GM18526 (cell line): Measurements from ENCODE around the gene CMSS1.

Source experiments
- POLR2A ChIP-seq: IDR thresholded peaks from 3 replicates; pipeline ENCODE4 v1.6.1; 2011; ENCODE audit not compliant: insufficient read length; ENCODE audit errors: extremely low read depth

Gene CMSS1

DNA sequence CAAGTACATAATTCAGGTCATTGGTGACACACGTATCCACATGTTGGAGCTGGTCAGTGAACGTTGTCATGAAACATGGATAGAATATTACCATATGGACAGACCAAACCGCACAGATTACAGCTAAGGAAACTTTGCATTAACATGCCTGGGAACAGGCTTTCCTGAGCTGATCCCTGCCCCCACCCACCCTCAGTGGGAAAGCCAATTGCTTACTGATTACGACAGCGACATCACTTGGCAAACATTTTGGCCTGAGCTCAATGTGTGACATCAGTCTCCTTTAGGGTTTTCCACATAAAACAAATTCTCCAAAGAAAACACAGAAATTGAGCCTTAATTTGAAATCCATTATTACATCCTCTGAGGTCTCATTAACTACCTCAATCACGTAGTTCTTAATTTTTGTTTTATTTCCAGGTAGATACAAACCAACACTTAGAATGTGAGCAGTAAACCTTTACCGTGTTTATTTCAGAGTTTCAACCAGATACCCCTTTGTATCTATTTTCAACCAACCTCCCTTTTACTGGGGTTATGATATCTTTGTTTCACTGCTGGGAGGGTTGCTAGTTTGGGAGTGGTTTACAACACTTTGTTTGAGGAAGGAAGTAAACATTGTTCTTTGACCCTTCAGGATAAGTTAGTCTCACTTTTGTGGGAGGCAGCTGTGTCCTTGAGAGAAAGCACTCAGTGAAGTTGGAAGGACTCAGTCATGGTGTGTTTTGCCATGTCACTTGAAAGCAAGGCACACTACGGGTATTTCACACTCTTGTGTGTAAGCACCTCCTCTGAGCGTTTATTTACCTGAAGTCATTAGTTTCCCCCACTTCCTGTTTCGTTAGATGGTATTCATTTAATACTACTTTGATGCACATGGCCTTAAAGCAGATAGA lies 103.1 kb downstream of the CMSS1 start:
- no peak for TF ChIP-seq POLR2A

DNA sequence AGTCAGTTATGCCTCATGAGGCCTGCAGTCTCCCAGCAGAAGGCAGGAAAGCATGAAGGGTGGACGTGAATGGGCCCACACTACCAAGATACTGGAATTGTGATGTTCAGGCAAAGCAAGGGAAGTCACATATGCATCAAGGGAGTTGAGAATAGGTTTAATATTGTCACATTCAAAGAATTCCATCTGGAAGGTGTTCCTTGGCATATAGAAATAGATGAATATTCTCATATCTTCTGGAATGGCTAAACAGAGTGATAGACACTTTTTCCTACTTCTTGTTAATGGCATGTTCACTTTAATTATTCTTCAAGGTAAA lies 103.7 kb downstream of the CMSS1 start:
- no peak for TF ChIP-seq POLR2A

DNA sequence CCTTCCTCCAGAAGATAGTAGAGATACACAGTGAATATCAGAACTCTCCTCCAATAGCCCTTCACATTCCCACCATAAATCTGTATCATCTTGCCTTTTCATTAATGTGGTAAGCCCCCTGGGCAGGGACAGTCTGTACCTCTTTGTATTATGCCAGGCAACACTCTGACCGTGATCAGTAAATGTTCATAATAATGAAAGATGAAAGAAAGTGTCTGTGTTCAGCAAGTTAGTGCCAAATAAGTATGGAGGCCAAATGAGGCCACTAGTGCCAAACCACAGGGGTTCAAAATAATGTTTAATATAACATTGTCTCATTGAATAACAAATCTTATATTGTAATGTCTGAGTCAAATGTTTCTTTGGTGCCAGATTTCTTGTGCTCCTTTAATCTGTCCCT lies 104.3 kb downstream of the CMSS1 start:
- TF ChIP-seq POLR2A = no peak

DNA sequence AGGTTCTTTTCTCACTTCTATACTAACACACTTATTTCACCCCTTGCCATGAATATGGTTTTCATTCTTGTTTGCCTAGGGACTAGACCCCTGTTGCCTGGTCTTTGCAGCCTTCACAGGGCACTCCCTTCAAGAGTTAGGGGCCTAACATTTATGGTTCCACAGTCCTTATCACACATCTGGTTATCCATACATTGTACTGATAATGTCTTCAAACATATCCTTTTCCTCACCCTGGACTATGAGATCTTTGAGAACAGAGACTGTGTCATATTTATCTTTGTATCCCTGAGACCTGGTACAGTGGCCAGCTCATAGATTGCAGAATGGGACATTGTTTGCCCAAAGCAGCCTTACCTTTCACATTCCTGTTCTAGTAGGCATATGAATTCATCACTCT lies 106.2 kb downstream of the CMSS1 start:
- TF ChIP-seq POLR2A = no peak

DNA sequence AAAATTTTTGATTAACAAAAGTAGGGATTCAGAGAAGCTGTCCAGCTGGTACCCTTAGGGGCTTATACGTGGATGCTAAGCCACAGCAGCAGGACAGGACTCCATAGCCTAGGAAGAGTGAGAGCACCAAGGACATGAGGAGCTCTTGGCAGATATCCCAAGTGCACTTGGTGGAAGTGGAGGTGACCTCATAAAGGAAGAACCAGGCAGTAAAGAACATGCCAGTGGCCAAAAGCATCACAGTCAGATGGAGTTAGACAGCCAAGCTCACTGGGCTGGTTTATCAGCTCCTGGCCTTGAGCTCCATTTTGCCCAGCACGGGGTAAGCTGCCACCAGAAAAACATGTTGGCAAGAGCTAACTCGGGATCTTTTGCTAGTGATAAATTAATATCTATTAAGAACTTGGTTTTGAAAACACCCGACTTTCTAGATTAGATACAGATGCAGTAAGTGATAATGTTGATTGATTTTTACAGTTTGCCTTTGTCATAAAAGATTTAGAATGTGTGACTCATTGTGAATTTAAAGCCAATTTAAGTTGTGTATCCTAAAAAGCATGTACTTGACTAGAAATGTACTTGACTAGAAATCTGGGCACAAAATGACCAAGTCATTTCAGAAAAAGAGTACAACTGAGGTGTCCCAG lies 108.0 kb downstream of the CMSS1 start:
- TF ChIP-seq POLR2A = no peak

DNA sequence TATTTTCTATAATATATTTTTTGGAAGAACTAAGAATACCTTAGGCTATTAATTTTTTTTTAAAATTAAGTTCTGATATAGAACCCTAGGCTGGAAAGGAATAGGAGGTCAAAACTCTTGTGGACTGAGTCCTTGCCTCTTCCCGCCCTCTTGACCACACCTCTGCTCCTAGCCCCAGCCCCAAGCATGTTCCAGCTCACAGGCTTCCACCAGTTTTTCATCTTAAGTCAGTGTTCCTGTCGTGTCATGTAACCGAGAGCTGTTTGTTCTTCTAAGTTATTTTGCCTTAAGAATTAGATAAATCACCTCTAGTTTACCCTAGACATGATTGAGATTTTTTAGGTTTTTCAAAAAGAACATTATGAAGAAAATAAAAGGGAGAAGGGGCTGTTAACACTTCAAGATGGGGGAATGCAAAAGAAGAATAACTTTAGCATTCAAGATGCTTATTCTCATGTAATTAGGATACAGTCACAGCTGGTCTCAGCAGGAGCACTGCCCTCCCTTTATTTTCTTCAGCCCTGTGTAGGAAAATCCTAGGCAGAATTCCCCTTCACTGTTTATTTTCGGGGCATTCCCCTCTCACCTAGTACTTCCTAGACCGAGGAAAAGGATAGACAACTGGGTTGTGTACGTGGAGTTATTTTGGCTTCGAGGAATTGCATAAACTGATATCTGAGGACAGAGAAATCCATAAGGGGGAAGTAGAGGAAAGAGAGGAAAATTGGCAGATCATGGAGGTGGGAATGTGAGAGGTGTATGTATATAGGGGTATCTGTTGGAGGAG lies 110.2 kb downstream of the CMSS1 start:
- no peak for TF ChIP-seq POLR2A

DNA sequence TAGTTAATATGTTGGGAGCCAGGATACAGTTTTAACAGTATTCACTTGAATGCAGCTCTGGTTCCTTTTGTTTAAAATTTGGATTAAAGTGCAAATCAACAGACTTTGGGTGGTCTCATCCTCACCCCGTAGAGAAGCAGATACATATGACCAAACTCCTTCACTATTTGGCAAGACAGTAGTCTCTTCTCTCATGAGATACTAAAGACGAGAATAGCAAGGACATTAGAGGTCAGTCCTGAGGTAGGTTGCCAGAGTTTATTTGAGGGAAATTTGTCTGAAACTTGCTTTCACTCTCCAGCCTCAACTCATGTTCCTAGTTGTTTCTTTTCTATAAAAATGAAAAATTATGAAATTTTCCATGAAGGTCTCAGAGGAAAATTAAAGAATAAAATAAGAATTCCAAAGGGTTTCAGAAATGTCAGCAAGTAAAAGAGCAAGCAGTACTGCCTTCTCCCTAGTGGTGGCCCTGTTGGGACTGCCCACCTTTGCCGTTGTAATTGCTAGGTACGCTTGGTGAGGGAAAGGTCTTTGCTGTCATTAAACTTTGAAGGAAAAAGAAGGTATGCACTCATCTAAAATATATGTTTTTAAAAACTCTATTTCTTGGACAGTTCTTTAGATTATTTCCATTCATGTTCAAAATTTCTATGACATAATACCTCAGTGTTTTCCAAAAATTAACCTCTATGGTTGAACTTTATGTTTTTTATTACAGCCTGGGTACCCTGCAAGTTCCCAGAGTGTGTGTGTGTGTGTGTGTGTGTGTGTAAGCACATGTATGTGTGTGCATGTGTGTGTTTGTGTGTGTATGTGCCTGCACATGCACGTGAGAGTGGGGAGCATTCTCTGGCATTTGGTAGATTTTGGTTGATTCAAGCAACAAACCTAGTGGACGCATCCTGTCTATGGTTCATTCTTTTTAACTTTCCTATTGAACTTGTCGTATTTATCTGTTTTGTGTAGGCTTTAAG lies 111.4 kb downstream of the CMSS1 start:
- TF ChIP-seq POLR2A = no peak

DNA sequence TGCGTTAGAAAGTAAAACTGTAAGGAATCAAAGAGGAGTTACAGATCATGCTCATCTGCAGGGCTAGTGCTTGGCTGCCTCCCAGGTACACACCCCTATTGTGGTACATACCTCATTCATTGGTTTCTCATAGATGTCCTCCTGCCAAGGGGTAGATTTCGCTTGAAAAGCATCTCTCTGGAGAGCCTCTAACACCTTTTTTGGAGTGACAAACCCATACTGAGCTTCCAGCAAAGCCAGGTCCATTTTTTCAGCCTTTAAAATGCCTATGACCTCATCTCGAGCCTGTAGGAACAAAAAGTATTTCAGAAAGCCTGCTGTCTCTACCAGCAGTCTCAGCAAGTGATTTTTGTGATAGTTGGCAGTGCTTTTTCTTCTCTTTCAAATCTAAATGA lies 112.1 kb downstream of the CMSS1 start:
- no peak for TF ChIP-seq POLR2A

DNA sequence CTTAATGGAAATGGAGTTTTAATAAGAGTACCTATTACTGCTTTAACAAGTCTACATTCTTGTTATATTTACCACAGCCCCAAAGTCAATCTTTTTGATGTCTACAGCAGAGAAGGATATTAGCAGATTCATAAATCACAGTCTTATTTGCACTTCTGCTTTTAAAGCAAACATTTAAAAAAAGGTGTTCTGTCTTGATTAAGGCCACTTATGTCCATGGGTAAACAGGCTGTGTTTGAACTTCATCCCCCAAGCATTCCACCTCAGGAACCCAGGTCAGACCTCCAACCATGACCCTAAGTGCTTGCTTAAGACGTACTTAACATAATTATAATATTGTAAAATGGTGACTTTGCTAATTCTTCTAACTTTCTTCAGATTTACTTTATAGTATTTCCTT lies 113.4 kb downstream of the CMSS1 start:
- no peak for TF ChIP-seq POLR2A

DNA sequence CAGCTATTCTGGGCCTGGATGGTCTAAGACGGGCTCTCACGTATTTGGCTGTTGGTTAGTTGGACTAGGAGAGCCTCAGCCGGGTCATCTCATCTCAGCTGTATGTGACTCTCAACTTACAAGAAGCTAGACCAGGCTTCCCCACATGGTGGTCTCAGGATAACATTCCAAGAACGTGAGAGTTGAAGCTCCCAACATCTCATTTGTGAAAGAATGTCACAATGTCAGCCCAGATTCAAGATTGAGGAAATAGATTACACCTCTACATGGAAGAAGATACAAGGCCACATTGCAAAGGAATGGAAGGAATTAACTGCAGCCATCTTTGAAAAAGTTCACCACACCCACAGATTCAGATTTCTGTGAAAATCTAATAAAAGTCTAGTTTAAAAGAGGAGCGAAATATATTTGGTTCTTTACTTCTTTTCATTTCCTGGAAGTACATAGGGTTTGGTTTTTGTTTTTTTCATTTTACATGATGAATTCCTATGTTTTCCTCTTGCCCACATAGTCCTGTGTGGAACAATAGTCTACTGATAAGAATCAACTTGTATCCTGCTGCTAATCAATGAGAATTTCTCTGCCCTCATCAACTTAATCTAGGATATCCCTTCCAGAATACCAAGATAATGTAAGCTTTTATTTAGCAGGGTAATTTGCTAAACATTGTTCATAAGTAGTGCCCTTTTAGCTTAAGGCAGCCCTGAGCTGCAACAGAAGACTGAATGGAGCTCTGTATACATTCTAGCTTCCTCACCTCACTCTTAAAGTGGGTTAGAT lies 116.5 kb downstream of the CMSS1 start:
- TF ChIP-seq POLR2A = no peak

DNA sequence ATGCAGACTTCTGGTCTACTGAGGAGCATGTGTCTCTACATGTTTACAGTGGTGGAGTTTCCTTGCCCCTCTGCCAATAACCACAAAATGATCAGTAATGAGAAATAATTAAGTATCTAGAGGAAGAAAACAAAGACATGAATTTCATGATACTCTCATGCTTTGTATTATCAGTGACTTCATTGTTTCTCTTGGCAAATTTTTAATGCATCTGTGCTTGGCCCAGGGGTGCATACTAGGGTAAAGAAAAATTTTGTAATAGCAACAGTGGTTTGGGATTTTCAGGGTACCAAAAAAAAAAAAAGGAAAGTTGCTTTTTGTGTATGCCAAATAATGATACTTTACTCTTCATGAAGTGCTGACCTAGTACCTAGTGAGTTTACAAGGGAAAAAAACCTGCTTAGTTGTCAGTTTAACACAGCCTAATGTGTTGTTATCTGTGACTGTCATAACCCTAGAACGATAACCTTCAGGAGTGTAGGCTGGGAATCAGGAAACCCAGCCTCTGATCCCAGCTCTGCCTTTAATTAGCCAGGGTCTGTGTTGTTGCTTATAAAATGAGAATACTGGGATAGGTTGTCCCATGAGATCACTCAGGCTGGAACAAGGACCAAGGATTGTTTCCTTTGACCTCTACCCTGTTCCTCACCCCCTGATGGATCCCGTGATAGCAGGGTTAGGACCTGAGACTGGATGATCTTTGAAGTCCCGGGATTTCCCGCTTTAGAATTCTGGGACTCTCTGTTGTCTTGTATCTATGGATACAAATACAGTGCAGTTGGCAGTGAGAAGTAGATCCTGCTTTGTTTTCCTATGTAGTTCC lies 117.5 kb downstream of the CMSS1 start:
- TF ChIP-seq POLR2A = no peak

DNA sequence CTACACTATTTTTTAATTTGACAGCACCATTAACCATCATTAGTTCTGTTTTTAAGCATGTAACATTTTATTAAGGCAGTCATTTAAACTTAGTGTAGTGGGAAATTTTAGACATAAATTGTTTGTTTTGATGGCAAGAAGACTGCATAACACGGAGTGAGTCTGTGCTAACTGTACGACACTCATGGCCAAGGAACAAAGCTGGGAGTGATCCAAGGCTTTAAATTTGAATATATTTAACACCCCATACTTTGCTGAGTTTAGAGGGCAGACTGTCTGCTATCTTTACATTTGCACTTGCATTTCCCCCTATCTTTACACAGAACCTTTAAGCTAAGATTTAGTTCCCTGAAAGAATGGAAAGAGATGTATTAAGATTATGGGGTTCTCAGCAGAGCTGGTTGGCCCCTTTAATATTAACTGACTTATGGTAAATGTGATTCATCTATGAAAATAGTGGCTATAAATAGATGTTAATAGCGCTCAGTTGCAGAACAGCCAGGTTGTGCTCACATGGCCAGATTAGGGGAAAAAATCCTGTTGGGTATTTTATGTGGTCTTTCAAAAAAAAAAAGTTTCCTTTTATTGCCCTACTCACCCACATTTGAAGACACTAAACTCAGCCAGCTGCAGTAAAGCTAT lies 120.7 kb downstream of the CMSS1 start:
- TF ChIP-seq POLR2A = no peak

DNA sequence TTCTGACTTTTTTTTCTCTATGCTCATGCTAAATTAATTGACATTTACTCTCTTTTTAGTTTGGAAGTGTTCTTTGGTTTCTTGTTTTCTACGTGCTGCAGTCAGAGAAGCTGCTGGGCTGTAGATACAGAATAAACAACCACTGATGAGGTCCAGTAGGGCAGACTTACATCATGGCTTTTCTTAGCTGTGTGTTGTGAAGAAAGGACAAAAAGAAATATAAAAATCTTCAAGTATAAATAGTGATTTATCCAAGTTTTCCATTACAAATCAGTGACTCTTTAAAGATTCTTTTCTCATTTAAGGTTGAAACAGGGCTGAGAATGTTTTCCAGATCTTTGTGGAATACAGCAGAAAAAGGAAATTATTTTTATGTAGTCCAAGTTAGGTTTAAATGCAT lies 122.2 kb downstream of the CMSS1 start:
- TF ChIP-seq POLR2A = no peak
